Loucy (cell line): ENCODE measurements around the gene GABBR2.
"Not testable (repeated sequence)": the region's sequence is repeated elsewhere in the genome, so short reads cannot be mapped to it uniquely, and the experiment has no call there.

Experiments
- H2AFZ ChIP-seq: fragments of 200-600 bp; sonication (generic); 2 replicates; pipeline ENCODE4 v1.6.0; 2016; ENCODE audit warnings: antibody characterized with exemption, mild to moderate bottlenecking, low read length, moderate library complexity
- H3F3A ChIP-seq: fragments of 200-600 bp; 2 replicates; pipeline ENCODE4 v1.6.0; 2016; ENCODE audit warnings: antibody characterized with exemption, low read depth, mild to moderate bottlenecking
- H3K27me3 ChIP-seq: fragments of 200-600 bp; sonication (generic); 2 replicates; pipeline ENCODE4 v1.6.1; 2014; ENCODE audit warnings: low read length, mild to moderate bottlenecking; ENCODE audit not compliant: insufficient read depth, poor library complexity, severe bottlenecking
- H3K36me3 ChIP-seq: fragments of 200-600 bp; sonication (generic); 2 replicates; pipeline ENCODE4 v1.6.1; 2016; ENCODE audit warnings: low read length; ENCODE audit not compliant: insufficient read depth
- H3K4me1 ChIP-seq: fragments of 200-600 bp; sonication (generic); 2 replicates; pipeline ENCODE4 v1.5.1; 2014; ENCODE audit warnings: low read length, mild to moderate bottlenecking; ENCODE audit not compliant: insufficient read depth, poor library complexity, severe bottlenecking
- H3K4me2 ChIP-seq: fragments of 200-600 bp; sonication (generic); 2 replicates; pipeline ENCODE4 v1.6.0; 2014; ENCODE audit warnings: antibody characterized with exemption, low read length, low read depth, mild to moderate bottlenecking; ENCODE audit not compliant: poor library complexity, severe bottlenecking
- H3K4me3 ChIP-seq: fragments of 200-600 bp; sonication (generic); 2 replicates; pipeline ENCODE4 v1.5.1; 2014; ENCODE audit warnings: low read length, mild to moderate bottlenecking, mixed read lengths; ENCODE audit not compliant: poor library complexity, severe bottlenecking
- H3K79me2 ChIP-seq: fragments of 200-600 bp; sonication (generic); 2 replicates; pipeline ENCODE4 v1.6.1; 2014; ENCODE audit warnings: low read length; ENCODE audit not compliant: insufficient read depth
- H3K9ac ChIP-seq: fragments of 200-600 bp; sonication (generic); 2 replicates; pipeline ENCODE4 v1.6.0; 2014; ENCODE audit warnings: mild to moderate bottlenecking, low read depth, low read length, moderate library complexity; ENCODE audit not compliant: poor library complexity, severe bottlenecking
- H3K9me2 ChIP-seq: fragments of 200-600 bp; sonication (generic); replicated peaks from 2 replicates; pipeline ENCODE4 v1.6.1; 2016; ENCODE audit warnings: low read depth, low read length, mixed read lengths
- H3K9me3 ChIP-seq: fragments of 200-600 bp; sonication (generic); 2 replicates; pipeline ENCODE4 v1.6.1; 2014; ENCODE audit warnings: mild to moderate bottlenecking, antibody characterized with exemption, low read length, low read depth; ENCODE audit not compliant: insufficient read depth
- H4K20me1 ChIP-seq: fragments of 200-600 bp; sonication (generic); 2 replicates; pipeline ENCODE4 v1.6.0; 2014; ENCODE audit warnings: antibody characterized with exemption, low read length, mild to moderate bottlenecking; ENCODE audit not compliant: insufficient read depth, poor library complexity, severe bottlenecking
- EZH2phosphoT487 ChIP-seq: fragments of 200-600 bp; IDR thresholded peaks from 2 replicates; pipeline ENCODE4 v1.6.1; 2018; ENCODE audit warnings: antibody characterized with exemption, mild to moderate bottlenecking, moderate library complexity, borderline replicate concordance
- TF ChIP-seq, protein P1 (sequence below): fragments of 200-600 bp; sonication (generic); conservative IDR thresholded peaks from 2 replicates; pipeline ENCODE4 v1.5.1; 2014; ENCODE audit warnings: mild to moderate bottlenecking, antibody characterized with exemption, low read length

Gene GABBR2

DNA sequence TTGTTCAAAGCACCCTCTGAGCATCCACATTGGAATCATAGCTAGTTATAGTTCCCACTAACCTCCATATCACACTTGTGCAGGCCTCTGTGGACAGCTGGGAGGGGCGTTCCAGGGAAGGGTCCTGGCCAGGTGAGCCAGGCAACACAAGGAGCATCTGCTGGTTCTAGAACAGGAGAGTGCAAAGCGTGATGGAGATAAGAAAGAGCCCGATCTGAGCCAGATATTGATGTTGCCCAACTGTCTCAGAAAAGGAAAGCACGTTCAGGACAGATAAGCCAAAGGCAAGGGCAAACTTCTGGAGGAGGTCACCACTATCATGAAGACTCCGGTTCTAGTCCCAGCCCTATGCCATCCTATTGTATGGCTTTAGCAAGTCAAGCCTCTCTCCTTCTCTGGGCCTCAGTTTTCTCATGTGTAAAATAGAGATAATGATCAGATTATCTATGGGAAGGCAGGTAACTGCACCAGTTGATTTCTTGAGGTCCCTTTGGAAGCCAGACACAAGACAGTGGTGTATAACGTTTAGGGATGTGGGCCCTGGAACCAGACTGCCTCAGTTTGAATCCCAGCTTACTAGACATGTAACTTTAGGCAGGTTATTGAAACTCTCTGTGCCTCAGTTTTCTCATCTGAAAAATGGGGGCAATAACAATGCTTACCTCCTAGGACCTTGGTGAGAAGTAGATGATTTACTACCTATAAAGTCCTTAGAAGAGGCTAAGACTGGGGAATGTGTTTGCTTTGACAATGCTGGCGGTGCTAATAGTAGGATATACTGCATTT is 19.8 kb downstream of the GABBR2 start:
- no peak for TF ChIP-seq EZH2phosphoT487
- TF ChIP-seq, protein P1, sequence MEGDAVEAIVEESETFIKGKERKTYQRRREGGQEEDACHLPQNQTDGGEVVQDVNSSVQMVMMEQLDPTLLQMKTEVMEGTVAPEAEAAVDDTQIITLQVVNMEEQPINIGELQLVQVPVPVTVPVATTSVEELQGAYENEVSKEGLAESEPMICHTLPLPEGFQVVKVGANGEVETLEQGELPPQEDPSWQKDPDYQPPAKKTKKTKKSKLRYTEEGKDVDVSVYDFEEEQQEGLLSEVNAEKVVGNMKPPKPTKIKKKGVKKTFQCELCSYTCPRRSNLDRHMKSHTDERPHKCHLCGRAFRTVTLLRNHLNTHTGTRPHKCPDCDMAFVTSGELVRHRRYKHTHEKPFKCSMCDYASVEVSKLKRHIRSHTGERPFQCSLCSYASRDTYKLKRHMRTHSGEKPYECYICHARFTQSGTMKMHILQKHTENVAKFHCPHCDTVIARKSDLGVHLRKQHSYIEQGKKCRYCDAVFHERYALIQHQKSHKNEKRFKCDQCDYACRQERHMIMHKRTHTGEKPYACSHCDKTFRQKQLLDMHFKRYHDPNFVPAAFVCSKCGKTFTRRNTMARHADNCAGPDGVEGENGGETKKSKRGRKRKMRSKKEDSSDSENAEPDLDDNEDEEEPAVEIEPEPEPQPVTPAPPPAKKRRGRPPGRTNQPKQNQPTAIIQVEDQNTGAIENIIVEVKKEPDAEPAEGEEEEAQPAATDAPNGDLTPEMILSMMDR, result no peak
- Histone ChIP-seq H3K4me2 (no peak overlapping the region), H3K9me3 (no peaks in the 10 kb centered on the region), H3K9me2 (no peaks in the 10 kb centered on the region), H3K4me1 (peaks cover 7% of the 10 kb centered on the region), H3K79me2 (no peaks in the 10 kb centered on the region), H3F3A (no peaks in the 10 kb centered on the region), H3K4me3 (no peak overlapping the region), H2AFZ (no peak overlapping the region), H3K9ac (no peak overlapping the region), H3K36me3 (no peaks in the 10 kb centered on the region), H4K20me1 (no peaks in the 10 kb centered on the region), H3K27me3 (no peaks in the 10 kb centered on the region)

DNA sequence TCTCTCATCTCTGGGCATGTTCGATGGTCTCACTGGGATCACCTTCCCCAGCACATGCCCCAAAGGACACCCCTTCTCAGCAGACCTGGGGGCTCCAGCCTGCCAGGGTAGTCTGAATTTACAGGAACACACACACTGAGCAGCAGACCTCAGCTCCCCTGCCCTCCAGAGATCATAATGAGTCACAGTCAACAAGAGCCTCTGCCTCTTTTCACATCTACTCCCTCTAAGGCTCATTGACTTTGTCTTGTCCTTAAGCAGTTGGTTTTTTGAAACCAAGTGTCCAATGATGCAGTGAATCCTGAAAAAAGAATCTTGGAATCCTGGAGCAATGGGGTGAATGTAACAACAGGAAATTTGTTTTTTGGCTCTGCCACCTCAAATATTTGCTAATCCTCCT is 20.8 kb downstream of the GABBR2 start:
- no peak overlapping the region for H3K4me2 ChIP-seq
- H2AFZ ChIP-seq, result no peak overlapping the region

GRCh38 chr9:98686961-98687855 is 21.5 kb downstream of the GABBR2 start:
- H4K20me1 ChIP-seq, result no peaks in the 10 kb centered on the region
- H3K27me3 ChIP-seq, result no peaks in the 10 kb centered on the region
- H3K9me3 ChIP-seq, result no peaks in the 10 kb centered on the region
- H3F3A ChIP-seq, result no peaks in the 10 kb centered on the region
- no peak overlapping the region for H3K4me2 ChIP-seq
- H3K79me2 ChIP-seq, result no peaks in the 10 kb centered on the region
- TF ChIP-seq, protein P1, result no peak
- no peak for TF ChIP-seq EZH2phosphoT487
- H3K9me2 ChIP-seq, result no peaks in the 10 kb centered on the region
- H3K4me1 ChIP-seq, result peaks cover 7% of the 10 kb centered on the region
- no peaks in the 10 kb centered on the region for H3K36me3 ChIP-seq
- H2AFZ ChIP-seq, result no peak overlapping the region
- no peak overlapping the region for H3K4me3 ChIP-seq
- H3K9ac ChIP-seq, result no peak overlapping the region

More for the DNA sequence above, 20.8 kb downstream of the GABBR2 start:
- Histone ChIP-seq H3K36me3 (no peaks in the 10 kb centered on the region), H3F3A (no peaks in the 10 kb centered on the region), H3K27me3 (no peaks in the 10 kb centered on the region), H3K9me3 (no peaks in the 10 kb centered on the region), H3K9me2 (no peaks in the 10 kb centered on the region), H4K20me1 (no peaks in the 10 kb centered on the region), H3K4me1 (peaks cover 7% of the 10 kb centered on the region), H3K9ac (no peak overlapping the region), H3K4me3 (no peak overlapping the region), H3K79me2 (no peaks in the 10 kb centered on the region)
- TF ChIP-seq, protein P1, result no peak
- no peak for TF ChIP-seq EZH2phosphoT487

GRCh38 chr9:98684816-98685215 is 23.9 kb downstream of the GABBR2 start:
- H3F3A ChIP-seq, H3K79me2 ChIP-seq, H3K36me3 ChIP-seq, H2AFZ ChIP-seq, H3K27me3 ChIP-seq, H3K9me2 ChIP-seq, H3K4me3 ChIP-seq, H3K9me3 ChIP-seq, H3K9ac ChIP-seq, H3K4me2 ChIP-seq, H3K4me1 ChIP-seq, H4K20me1 ChIP-seq: not testable (repeated sequence)
